Measurements from ENCODE around the gene AQP2. TPM values are rescaled to one million over a fixed set of nuclear protein-coding genes. Genes with fewer than 3 reads are reported as not detected.

AQP2 gene
- total and polyA plus RNA-seq, 7 donors = not detected

GRCh38 chr12:49943625-49943960 is 6.9 kb upstream of the AQP2 start:
- H3K4me3 ChIP-seq = no peak overlapping the region
- WGBS, 2 donors = 87 to 90% methylated on average over 1 of the region's 1 CpG
- DNase-seq = no peak
- no peaks in the 10 kb centered on the region for H3K36me3 ChIP-seq
- H3K4me1 ChIP-seq = peaks cover 0 to 9% (median 8%) of the 10 kb centered on the region in 4 donors
- intact Hi-C loops (cut with DNase I) = no loop called here
- no peak overlapping the region for H3K27ac ChIP-seq
- TF ChIP-seq POLR2AphosphoS5 (IDR thresholded peaks at IDR 0.05) (no peak), CTCF (IDR thresholded peaks at IDR 0.05) (no peak), POLR2A (IDR thresholded peaks at IDR 0.05) (no peak), EP300 (IDR thresholded peaks at IDR 0.05) (no peak)
- H3K9me3 ChIP-seq = no peaks in the 10 kb centered on the region
- no peaks in the 10 kb centered on the region for H3K27me3 ChIP-seq

GRCh38 chr12:49944046-49944445 is 6.5 kb upstream of the AQP2 start:
- Histone ChIP-seq H3K9me3 (no peaks in the 10 kb centered on the region), H3K27me3 (no peaks in the 10 kb centered on the region), H3K4me1 (peaks cover 0 to 9% (median 8%) of the 10 kb centered on the region in 4 donors), H3K27ac (no peak overlapping the region), H3K36me3 (no peaks in the 10 kb centered on the region), H3K4me3 (no peak overlapping the region)
- 87 to 92% methylated on average over 5 of the region's 5 CpGs for WGBS, 2 donors
- TF ChIP-seq EP300 (IDR thresholded peaks at IDR 0.05) = no peak
- TF ChIP-seq POLR2AphosphoS5 (IDR thresholded peaks at IDR 0.05) = no peak
- TF ChIP-seq POLR2A (IDR thresholded peaks at IDR 0.05) = no peak
- no peak for DNase-seq
- intact Hi-C loops (cut with DNase I) = no loop called here

GRCh38 chr12:49944718-49945117 is 5.8 kb upstream of the AQP2 start:
- Histone ChIP-seq H3K27ac (no peak overlapping the region), H3K9me3 (no peaks in the 10 kb centered on the region), H3K36me3 (no peaks in the 10 kb centered on the region), H3K27me3 (no peaks in the 10 kb centered on the region), H3K4me3 (no peak overlapping the region), H3K4me1 (peaks cover 0 to 9% (median 8%) of the 10 kb centered on the region in 4 donors)
- 92 to 94% methylated on average over 3 of the region's 3 CpGs for WGBS, 2 donors
- TF ChIP-seq POLR2AphosphoS5 (IDR thresholded peaks at IDR 0.05) = no peak
- TF ChIP-seq EP300 (IDR thresholded peaks at IDR 0.05) = no peak
- TF ChIP-seq POLR2A (IDR thresholded peaks at IDR 0.05) = no peak
- no peak for TF ChIP-seq CTCF (IDR thresholded peaks at IDR 0.05)
- DNase-seq = no peak
- intact Hi-C loops (cut with DNase I) = loop anchor here (5.0 kb wide), 1 partner anchor 77 kb away; no protein-coding TSS in a partner anchor

DNA sequence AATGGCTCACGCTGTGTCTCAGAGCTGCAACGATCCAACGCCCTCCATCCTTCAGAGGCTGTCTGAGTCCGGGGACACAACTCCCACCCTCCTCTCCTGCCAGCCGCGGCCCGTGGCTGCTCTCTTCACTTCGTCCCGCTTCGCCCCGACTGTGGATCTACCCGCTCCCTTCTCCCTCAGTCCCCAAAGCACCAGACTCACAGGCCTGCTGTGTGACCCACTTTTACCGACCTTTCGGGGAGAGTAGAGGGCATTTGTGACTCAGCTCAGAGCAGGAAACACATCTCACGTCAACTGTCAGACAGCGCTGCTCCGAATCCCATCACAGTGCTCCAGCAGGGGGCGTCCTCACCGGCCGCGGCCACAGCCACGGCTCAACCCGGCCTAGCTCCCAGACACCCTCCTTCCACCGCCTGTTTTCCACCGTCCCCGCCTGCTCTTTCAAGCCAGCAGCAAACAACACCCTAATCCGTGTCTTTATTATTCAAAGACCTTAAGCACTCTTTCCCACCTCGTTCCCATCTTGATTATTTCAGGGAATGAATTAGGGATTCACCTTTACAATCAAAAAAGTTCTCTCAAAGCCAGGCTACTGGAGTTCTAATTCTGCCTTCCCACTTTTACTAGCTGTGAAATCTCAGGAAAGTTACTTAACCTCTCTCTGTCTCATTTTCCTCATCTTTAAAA is 5.0 kb upstream of the AQP2 start:
- Histone ChIP-seq H3K4me1 (peaks cover 0 to 9% (median 8%) of the 10 kb centered on the region in 4 donors), H3K36me3 (no peaks in the 10 kb centered on the region), H3K27me3 (no peaks in the 10 kb centered on the region), H3K4me3 (peak overlapping the region in 3 of 4 donors; percentile 16 to 34 (median 24)), H3K27ac (peak overlapping the region in 2 of 4 donors; percentile 23 to 40), H3K9me3 (no peaks in the 10 kb centered on the region)
- peak; percentile 88 for DNase-seq
- TF ChIP-seq EP300 (IDR thresholded peaks at IDR 0.05) (no peak), POLR2A (IDR thresholded peaks at IDR 0.05) (no peak), POLR2AphosphoS5 (IDR thresholded peaks at IDR 0.05) (peak in 1 of 4 donors; percentile 27), CTCF (IDR thresholded peaks at IDR 0.05) (peak; percentile 38 to 88 (median 72))
- intact Hi-C loops (cut with DNase I) = loop anchor here (5.0 kb wide), 1 partner anchor 78 kb away; no protein-coding TSS in a partner anchor
- WGBS, 2 donors = 12 to 25% methylated on average over 28 of the region's 28 CpGs

GRCh38 chr12:49946086-49946485 is 4.5 kb upstream of the AQP2 start:
- WGBS, 2 donors = 24 to 66% methylated on average over 9 of the region's 9 CpGs
- no peak for DNase-seq
- Histone ChIP-seq H3K4me3 (no peak overlapping the region), H3K4me1 (peaks cover 0 to 9% (median 8%) of the 10 kb centered on the region in 4 donors), H3K9me3 (no peaks in the 10 kb centered on the region), H3K27ac (peak overlapping the region in 1 of 4 donors; percentile 40), H3K27me3 (no peaks in the 10 kb centered on the region), H3K36me3 (no peaks in the 10 kb centered on the region)
- intact Hi-C loops (cut with DNase I) = loop anchor here (5.0 kb wide), 1 partner anchor 79 kb away; no protein-coding TSS in a partner anchor
- no peak for TF ChIP-seq CTCF (IDR thresholded peaks at IDR 0.05)
- no peak for TF ChIP-seq EP300 (IDR thresholded peaks at IDR 0.05)
- no peak for TF ChIP-seq POLR2AphosphoS5 (IDR thresholded peaks at IDR 0.05)
- no peak for TF ChIP-seq POLR2A (IDR thresholded peaks at IDR 0.05)
